ENCODE results near the gene PSMD1.

The PSMD1 gene

DNA sequence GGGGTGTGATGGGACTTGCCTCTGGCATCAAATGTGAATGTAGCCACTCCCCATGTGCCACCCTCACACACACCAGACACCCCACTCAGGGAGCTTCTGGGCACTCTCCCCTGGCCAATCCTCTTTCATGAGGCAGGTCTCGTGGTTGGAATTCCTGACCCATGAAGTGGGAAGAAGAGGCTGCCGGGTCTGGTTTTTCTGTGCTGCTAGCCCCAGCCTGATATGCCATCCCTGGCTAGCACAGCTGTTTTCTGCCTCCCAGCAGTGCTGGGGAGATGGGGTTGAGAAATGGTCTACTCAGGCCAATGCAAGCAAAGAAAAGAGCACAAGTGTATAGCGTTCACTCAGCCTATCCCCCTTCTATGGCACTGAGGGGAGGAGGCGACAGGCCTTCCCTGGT lies 20.5 kb upstream of the PSMD1 start:
- no peak for DNase-seq (ENCODE audit: low read depth)

DNA sequence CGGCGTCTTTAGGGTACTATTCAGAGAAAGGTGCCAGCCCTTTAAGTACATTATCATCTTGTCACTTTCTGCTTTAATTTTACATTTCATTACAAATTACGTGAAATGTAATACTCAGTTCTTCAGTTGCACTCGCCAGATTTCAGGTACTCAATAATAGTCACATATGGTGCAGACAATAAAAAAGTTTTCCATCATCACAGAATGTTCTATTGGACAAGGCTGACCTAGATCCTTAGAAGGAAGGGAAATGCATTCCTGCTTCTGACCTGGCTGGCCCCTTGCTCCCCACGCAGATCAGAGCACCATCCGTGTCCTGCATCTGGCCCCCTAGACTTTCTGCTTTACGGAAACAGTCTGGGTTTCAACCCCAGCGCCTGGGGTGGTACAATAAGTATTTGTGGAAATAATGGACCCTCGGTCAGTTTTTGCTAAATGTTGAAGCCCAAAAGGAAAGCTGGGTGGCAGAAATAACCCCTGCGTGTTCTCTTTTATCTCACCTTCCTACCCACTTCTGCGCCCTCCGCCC lies 20.0 kb upstream of the PSMD1 start:
- DNase-seq (ENCODE audit: low read depth) = no peak

DNA sequence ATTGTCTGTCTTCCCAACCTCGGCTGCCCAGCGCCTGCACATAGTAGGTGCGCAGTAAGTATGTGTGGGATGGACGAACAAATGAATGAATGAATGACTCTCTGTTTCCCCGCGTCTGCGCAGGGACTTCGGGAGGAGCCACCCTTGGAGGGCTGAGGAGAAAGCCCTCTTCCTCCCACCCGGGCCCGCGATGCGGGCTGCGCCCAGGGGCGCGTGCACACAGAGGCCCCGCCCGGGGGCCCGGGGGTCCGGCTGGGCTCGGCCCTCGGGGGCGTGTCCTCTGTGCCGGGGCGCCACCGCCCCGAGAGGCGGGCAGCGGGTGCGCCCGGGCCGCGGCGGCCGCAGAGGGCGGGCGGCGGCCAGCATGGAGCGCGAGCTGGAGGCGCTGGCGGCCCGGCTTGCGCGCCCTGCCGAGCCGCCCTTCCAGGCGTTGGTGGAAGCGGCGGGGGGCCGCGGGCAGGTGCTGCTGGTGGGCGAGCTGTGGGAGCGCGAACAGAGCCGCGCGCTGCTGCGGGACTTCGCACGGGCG lies 19.4 kb upstream of the PSMD1 start, which contains the start of gene C2orf72:
Gene C2orf72, plus strand, starts transcription at position 322 of the 529 bp plus-strand sequence. Its CDS starts 43 bp downstream, at position 365.
- no peak for DNase-seq (ENCODE audit: low read depth)

DNA sequence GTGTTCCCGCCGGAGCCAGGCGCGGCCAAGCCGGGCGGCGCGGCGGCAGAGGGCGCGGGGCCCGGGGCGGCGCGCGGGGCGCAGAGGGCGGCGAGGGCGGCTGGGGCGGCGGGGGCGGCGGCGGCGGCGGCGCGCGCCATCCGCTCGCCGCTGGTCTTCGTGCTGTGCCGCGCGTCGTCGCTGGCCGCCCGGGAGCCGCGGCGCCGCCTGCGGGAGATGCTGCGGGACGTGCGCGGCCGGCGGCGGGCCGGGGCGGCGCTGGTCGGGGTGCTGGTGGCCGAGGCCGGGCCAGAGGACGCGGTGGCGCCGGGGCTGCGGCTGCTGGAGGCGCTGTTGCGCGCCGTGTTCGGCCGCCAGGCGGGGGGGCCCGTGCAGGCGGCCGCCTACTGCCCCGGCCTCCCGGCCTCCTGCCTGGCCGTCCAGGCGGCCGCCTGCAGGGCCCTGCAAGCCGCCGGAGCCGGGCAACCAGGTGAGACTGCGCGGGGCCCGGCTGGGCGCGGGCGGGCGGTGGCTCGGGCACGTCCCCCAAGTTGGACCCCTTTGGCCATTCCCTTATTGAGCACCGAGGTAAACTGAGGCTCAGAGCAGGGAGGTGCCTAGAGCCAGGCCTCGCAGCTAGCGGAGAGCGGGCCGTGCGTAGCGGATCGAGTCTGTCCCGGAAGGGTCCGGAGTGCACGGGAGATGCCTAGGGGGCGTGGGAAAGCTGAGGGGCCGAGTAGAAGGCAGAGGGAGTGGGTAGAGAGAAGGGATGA lies 18.8 kb upstream of the PSMD1 start:
- no peak for DNase-seq (ENCODE audit: low read depth)

DNA sequence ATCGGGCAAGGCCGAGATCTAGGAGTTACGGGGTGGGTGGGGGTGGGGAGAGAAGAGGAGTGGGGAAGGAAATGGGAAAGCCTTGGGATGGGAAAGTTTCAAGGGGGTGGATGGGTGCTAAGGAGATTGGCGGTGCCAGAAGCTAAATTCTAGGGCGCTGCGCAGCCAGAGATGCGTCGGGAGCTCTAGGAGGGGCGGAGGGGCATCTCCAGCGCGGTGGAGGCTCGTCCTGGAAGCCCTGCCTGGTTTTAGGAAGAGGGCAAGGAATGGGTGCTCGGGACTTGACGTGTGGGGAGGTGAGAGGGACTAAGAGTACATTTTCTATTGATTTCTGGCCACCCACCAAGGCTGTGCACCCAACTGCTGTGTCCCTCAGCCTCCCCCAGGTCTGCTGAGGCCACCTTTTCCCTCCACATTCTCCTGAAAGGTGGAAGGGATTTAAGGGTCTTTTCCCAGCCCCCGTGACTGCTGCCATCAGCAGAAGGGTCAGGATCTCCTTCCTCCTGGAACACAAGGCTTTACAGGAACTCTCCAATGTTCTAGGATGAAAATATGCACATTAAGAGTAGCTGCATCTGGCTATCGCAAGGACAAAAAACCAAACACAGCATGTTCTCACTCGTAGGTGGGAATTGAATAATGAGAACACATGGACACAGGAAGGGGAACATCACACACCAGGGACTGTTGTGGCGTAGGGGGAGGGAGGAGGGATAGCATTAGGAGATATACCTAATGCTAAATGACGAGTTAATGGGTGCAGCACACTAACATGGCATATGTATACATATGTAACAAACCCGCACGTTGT lies 18.0 kb upstream of the PSMD1 start:
- DNase-seq (ENCODE audit: low read depth) = no peak

DNA sequence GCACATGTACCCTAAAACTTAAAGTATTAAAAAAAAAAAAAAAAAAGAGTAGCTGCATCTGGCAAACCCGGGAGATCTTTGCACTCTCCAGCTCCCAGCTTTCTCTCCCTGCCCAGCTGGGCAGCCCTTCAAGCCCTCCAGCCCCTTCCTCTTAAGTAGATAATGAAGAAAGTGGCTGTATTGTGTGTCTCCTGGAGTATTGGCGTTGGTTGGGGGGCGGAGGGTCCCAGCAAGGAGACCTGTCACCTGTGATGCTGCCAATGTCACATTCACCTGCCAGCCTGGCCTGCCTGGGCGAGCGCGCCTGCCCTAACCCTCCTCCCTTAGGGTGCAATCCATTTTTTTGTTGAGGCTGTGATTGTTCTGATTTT lies 17.4 kb upstream of the PSMD1 start:
- no peak for DNase-seq (ENCODE audit: low read depth)

DNA sequence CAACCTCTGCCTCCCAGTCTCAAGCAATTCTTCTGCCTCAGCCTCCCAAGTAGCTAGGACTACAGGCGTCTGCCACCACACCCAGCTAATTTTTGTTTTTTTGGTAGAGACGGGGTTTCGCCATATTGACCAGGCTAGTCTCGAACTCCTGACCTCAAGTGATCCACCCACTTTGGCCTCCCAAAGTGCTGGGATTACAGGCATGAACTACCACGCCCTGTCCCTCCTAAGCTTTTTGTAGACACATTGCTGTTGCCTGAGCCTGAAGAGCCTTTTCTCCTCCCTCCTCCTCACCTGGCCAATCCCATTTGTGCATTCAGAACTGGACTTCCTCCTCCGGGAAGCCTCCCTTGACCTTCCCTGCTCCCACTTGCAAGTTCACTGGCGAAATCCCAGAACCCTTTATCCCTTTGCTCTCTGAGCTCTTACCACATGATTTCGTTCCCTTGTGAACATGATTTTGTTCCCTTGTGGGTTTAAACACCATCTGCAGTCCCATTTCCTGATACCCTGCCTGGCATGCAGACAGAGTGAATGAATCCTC lies 16.8 kb upstream of the PSMD1 start:
- no peak for DNase-seq (ENCODE audit: low read depth)

DNA sequence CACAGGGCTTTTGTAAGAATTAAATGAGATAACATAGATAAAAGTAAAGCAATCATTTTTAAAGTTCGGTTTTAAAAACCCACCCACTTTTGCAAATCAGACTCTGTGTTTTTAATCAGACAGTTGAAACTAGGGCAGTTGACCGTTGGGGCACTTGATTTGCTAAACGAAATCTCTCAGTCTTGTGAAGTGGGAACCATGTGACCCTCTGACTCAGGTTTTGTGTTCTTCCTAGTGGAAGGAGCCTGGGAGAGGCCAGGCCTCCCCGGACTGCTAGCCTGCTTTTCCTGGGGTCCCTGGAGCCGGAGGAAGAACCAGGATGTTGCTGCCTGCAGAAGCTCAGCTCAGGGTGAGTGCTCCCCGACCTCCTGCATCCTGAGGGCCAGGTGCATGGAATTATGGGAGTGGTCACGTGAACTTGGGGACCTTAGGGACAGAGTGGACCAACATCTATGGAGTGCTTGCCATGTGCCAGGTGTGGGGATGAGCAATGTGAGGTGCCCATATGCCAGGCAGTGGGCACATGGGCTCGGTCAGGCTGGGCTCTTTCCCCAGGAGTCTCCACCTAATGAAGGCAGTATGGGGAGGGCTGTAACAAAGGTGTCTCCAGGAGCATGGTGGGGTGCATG lies 15.5 kb upstream of the PSMD1 start:
- no peak for DNase-seq (ENCODE audit: low read depth)

DNA sequence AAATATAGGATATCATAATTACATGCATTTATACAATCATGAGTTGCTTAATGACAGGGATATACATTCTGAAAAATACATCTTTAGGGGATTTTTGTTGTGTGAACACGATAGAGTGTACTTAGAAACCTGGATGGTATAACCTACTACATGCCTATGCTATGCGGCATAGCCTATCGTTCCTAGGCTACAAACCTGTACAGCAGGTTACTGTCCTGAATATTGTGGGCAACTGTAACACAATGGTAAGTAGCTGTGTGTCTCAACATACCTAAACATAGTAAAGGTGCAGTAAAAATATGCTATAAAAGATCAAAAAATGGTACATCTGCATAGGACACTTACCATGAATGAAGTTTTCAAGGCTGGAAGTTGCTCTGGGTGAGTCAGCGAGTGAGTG lies 12.9 kb upstream of the PSMD1 start:
- no peak for DNase-seq (ENCODE audit: low read depth)

DNA sequence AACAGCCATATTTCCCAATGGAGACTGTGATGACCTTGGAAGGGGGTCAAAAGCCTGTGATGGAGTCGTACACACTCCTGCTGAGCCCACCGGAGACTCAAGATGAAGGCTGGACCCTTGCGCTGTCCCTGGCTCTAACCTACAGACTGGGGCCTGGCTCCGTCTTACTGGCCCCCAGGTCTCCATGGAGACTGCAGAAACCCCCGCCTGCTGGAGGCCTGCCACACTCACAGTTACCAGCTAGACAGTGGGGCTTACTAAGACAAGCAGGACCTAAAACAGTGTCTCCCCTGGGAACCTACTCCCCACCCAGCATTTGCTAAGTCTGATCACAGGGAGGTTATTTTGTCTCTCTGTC lies 9.8 kb upstream of the PSMD1 start:
- no peak for DNase-seq (ENCODE audit: low read depth)

DNA sequence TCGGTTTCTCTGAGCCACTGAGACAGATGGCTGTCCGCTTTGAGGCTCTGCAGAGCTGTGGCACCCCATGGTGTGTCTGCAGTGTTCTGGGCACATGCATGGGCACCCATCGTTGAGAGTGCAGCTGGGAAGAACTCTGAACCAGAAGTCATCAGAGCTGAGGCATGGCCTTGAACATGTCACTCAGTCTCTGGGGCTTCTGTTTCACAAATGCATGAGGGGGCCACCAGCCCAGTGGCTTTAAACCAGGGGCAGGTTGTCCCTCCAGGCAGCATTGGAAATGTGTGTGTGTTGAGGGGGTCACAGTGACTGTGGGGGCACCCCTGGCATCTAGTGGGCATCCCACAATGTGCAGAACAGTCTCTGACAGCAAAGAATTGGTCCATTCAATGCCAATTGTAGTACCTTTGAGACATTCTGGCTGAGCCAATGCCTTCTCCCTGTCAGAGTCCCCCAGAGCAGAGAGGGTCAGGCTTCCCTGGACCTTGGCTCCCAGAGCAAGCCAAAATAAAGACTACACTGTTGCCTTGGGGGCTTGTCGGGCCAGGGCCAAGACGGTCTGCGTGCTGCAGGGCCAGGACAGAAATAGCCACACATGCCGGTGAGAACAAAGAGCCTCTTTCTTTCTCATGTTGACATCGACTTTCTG lies 9.3 kb upstream of the PSMD1 start:
- no peak for DNase-seq (ENCODE audit: low read depth)

DNA sequence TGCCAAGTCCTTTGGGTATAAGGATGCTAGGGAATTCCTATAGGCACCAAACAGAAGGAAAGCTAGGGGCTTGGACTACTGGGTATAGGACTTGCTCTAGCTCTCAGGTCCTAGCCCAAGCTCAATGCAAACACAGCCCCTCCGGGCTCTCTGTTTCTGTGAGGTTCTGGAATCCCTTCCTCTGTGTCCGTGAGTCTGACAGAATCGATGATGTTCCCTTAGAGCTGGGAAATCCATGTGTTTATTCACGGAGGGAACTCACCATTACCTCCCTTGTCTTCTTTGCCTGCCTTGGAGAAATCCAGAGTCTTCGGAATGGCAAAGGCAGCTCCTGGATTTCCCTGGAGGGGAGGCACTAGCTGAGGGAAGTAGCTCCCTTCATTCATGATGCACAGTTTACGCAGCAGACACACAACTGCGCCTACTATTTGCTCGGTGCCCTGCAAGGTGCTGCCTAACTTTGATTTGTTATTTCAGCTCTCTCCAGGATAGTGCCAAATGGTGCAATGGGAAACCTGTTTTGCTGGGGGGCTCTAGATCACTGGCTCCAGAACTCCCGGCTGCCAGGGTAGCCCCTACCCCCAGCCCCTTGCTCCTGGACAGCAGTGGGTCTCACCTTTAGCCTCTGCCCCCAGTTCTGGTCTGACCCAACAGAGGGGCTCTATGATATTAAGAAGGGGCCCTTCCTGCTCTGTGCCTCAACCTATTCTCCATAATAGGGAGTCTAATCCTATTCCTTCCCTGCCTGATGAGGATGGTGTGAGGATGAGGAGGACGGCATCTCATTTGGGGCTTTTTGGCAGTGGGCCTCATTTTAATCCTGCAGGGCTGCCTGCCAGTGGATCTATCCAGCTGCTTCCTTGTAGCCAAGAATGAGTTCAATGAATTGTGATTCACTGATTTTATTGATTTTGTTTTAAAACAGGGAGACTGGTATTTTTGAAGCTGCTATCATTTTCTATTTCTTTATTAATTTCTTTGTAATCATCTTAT lies 8.4 kb upstream of the PSMD1 start:
- no peak for DNase-seq (ENCODE audit: low read depth)

DNA sequence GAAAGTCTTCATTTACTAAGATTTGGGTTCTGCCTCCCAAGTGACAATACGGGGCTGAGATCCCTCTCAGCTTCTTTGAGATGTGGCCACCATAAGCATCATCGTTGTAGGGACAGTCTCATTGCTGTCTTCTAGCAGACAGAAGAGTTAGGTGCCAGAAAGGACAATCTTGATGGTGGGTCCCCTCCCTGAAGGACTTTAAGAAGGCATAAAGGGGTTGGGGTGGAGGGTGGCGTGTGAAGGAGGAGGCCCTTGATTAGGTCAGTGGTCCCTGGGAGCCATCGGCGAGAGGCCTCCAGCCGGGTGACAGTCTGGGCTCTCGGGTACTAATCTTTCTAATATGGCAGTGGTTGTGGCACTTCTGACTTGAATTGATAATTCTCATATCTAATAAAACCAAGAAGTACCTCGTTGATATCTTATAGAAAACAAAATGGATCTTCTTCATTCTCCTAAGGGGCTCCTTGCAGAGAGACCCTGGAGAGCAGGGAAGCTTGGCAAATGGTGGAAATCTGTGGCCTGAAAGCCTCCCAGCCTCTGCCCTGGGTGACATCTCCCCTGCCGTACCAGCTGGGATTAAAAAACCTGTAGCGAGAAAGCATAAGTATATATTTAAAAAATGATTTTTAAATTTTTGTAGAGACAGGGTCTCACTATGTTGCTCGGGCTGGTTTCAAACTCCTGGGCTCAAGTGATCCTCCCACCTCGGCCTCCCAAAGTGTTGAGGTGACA lies 7.2 kb upstream of the PSMD1 start:
- no peak for DNase-seq (ENCODE audit: low read depth)

DNA sequence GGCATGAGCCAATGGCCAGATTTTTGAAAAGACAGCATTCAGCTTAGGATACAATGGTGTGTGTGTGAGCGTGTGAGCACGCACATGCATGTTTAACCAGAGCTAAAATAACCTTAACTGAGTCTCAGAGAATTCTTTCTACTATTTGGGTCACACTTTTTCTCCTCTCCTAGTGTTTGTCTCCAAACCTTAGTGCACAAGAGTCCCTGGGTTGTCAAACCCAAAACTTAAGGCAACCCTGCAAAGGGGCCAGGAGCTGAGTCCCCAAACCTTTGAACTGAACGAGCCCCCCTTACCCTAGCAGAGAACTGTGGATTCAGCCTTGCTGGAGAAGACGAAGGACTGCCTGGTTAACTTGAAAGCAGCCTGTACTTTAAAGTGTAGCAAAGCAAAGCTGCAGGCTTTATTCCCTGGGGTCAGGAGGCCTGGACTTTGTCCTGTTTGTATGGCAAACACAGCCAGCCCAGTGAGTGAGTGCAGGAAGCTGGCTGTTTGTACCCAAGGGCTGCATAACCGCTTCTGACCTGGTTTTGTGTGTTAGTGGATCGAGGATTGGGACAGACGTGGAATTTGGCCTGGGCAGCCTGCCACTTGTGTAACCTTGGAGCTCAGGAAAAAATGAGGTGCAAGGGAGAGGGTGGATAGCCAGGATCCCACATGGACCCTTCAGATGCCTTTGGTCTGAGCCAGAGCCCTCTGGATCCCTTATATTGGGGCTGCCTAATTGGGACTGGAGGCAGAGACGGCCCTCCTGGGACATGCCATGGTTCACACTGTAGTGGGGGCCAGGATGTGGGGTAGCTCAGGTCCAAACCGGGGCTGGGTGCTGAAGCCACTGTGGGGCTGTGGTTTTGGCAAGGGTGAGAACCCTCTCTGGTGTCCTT lies 6.4 kb upstream of the PSMD1 start:
- DNase-seq (ENCODE audit: low read depth) = no peak

DNA sequence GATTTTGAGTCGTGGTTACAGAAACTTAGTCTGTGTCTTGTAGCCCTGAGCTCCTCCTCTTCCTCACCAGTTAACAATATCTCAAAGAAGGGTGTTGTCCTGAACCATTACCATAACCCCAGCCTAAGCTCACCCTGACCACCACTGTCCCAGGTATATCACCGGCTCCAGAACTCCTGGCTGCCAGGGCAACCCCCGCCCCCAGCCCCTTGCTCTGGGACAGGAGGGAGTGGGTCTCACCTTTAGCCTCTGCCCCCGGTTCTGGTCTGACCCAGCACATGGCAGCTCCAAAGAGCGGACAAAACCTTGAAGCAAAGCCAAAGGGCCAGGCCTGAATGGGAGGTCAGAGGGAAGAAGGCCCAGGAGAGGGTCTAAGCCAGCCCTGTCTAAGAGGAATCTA lies 5.6 kb upstream of the PSMD1 start:
- DNase-seq (ENCODE audit: low read depth) = no peak

DNA sequence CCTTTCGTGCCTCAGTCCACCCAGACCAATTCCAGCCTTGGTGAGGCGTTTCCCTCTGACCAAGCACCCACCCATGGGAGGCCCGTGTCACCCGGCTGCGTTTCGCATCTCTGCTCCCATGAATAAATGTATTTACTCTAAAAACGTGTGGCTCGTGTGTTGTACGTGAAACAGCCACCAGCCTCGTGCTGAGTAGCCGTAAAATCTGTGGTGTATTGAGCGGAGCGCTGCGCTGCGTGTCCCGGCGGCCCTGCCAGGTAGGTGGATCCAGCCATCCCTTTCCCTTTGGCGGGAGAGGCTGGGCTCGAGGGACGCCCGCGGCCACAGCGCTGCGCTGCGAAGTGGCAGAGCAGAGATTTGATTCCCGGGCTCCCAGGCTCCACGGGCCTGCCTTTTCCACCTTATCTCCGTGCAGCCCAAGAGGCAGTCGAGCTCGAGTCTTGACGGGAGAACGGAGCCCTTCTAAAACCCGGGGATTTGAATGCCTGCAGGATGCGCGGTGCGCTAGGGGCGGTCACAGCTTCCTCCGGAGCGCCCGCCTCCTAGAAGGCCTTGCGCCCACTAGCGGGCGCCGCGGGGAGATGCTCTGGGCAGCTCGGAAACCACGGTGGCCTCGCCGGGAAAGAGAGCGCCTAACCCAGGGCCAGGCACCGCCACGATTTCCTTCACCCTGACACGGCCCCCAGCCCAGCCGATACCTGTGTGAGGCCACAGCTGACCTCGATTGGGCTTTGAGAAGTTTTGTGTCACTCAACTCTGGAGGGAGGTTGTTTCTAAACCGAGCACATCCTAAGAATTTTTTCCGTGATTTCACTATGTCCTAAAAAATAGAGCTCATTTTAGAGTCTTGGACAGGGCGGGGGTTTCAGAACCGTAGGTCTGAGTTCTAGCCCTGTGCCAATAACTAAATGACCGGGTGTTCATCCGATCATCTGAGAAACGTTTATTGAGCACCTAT lies 3.9 kb upstream of the PSMD1 start:
- no peak for DNase-seq (ENCODE audit: low read depth)

DNA sequence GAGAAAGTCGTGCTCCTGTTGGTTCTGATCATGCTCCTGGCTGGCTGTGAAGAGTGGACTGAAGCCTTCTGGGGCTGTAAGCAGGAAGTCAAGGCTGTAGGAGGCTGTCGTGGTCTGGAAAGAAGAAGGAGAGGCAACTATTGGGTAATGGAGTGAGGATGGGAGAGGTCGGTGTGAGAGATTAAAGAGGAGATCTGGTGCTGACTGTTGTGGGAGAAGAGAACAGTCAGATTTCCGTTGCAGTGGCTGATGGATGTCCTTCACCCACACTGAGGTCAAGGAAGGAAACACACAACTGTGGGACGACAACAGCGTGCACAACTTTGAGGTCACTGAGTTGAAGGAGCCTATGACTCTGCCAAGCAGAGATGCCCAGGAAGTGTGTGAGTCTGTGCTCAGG lies 2.8 kb upstream of the PSMD1 start:
- no peak for DNase-seq (ENCODE audit: low read depth)

DNA sequence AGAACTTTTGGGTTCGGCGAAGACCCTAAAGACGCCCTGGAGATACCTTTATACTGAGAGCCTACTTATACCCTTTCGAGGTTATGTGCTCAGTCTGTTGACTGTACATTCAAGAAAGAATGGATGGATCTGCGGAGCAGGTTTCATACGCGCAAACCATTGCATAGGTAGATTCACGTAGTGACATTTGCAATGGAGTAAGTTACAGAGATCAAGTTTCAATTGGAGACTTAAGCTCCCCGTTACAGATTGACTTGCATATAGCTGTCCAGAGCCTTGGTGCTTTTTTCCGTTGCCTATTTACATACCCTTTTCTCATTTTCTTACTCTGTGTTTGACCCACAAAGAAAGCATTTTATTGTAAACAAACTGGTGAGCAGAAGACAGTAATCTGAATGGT lies 923 bp downstream of the PSMD1 start:
- DNase-seq (ENCODE audit: low read depth) = no peak

Data from non-pigmented ciliary epithelial cell (primary cell).